Measurements from ENCODE around the gene FOXO3.

FOXO3 gene

DNA sequence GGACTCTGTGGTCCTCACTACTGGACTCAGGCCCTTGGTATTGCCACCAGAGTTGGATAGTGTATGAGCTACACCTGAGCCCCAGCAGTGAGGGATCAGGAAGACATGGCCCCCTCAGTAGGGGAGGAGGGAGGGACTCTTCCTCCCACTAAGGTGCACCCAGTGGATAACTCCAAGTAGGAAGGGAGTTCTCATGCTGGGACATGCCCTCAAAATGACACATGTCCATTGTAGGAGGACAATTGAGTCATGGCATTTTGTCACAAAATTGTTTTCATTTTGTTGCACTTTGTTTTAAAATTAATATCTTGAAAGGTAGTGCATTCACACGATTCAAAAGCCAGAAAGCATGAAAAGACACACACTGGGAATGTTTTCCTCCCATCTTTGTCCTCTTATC is 127.2 kb downstream of the FOXO3 start:
- TF ChIP-seq, protein P1, sequence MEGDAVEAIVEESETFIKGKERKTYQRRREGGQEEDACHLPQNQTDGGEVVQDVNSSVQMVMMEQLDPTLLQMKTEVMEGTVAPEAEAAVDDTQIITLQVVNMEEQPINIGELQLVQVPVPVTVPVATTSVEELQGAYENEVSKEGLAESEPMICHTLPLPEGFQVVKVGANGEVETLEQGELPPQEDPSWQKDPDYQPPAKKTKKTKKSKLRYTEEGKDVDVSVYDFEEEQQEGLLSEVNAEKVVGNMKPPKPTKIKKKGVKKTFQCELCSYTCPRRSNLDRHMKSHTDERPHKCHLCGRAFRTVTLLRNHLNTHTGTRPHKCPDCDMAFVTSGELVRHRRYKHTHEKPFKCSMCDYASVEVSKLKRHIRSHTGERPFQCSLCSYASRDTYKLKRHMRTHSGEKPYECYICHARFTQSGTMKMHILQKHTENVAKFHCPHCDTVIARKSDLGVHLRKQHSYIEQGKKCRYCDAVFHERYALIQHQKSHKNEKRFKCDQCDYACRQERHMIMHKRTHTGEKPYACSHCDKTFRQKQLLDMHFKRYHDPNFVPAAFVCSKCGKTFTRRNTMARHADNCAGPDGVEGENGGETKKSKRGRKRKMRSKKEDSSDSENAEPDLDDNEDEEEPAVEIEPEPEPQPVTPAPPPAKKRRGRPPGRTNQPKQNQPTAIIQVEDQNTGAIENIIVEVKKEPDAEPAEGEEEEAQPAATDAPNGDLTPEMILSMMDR (IDR thresholded peaks at IDR 0.05) = no peak

DNA sequence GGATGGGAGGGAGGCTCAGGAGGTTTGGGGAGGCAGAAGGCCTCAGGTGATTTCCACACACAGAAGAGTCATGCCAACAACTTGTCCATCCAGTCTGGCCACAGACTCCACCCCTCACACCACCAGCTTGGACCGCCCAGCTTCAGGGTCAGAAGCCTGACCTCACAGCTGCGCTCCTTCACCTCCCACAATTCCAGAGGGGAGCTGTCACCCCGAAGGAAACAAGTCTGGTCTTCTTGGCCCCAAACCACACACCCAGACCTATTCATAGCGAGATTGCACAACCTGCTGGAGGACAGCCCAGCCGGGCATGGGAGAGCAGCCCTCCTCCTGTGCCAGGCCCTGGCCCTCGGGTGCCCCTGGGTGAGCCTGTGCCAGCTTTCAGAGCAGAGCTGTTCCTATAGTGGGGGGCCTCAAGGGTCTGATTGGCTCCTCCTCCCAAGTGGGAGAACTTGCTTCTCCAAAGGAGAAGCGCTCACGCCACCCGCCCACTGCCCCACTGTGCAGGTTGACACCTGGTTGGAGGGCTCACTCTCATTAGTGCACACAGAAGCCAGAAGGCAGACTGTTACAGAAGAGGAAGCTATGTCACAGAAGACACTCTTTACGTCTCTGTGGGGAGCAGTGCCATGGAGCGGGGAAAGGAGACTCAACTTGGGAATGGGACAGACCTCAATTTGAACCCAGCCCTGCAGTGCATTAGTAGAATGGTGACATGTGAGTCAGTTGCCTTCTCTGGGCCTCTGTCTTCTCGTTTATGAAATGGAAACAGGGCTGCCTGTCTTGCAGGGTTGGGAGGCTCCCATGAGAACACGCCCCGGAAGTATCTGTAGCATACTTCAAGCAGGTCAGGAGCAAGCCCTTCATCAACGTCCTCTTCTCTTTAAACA is 128.8 kb downstream of the FOXO3 start:
- TF ChIP-seq, protein P1 (IDR thresholded peaks at IDR 0.05) = no peak

DNA sequence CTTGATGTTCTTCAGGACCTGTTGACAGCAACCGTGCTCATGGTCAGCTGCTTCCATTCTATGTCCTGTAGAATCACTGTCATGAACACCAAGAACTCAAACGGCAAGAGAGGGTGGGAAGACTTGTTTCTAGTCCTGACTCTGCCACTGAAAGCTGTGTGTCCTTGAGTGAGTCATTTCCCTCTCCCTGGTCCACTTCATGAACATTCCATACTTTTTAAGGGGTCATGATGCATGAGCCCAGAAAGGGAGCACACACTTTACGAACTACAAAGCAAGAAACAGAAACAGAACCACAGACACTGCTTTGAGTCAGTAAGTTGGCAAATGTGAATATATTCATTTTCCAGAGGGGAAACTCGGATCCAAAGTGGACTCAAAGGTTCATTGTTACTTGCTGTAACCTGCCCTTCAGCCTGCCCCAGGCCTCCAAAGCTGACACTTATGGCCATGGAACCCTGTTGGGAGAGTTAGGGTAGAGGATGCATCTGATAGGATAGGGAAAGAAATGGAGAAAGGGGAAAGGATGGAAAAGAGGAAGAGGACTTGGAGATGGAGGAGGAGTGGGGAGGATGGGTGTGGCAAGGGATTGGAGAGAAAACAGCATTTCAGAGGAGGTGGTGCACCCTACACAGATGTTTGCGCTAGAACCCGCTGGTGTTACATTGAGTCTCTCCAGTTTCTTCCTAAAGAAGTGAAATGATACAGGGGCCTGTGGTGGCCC is 129.8 kb downstream of the FOXO3 start:
- TF ChIP-seq, protein P1 (IDR thresholded peaks at IDR 0.05) = no peak

DNA sequence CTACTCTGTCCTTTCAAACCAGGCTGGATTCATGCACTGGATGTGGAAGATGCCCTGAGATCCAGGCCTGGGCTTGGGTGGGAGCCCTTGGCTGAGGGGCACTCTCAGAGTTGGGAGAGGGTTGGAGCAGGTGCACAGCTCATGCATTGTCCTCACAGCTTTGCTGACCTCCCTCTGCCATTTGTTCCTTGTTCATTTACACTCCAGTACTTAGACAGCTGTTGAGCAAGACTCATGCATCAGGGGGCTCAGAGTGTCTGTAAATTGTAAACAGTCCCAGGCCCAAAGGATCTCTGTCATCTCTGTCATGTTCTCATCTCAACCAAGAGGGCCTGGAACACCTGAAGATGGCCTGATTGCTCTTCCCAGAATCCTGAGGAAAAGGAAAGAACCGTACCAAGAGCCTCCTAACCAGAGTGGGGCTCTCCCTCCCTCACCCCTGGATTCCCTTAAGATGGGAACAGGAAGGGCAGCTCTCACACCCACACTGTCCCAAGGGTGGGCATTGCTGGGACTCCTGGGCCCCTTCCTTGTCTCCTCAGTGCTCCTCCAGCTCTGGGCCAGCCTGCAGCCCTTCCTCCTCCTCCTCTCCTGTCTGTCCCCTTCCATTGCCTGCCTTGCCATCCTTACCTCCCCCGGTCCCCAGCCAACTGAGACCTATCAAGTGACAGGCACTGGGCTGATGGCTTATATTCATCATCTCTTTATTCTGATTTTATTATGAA is 132.9 kb downstream of the FOXO3 start:
- TF ChIP-seq, protein P1 (IDR thresholded peaks at IDR 0.05) = no peak

DNA sequence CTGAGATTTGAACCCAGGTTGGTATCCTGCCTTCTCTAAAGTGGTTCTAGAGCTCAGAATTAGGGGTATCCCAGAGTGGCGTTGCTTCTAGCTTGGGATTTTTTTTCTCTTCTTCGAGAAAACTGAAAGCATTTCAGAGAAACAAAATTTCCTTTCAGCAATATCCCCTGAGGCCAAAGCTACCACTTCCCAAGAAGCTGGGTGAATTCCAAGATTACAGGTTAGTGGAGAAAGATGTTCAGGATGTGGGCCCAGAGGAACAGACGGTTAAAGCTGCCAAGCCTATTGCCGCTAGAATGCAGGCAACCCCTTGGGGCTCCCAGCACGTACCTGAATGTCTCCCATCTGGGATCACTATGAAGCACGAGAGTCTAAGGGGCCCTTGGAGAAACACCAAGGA is 134.1 kb downstream of the FOXO3 start:
- TF ChIP-seq, protein P1 (IDR thresholded peaks at IDR 0.05) = no peak

DNA sequence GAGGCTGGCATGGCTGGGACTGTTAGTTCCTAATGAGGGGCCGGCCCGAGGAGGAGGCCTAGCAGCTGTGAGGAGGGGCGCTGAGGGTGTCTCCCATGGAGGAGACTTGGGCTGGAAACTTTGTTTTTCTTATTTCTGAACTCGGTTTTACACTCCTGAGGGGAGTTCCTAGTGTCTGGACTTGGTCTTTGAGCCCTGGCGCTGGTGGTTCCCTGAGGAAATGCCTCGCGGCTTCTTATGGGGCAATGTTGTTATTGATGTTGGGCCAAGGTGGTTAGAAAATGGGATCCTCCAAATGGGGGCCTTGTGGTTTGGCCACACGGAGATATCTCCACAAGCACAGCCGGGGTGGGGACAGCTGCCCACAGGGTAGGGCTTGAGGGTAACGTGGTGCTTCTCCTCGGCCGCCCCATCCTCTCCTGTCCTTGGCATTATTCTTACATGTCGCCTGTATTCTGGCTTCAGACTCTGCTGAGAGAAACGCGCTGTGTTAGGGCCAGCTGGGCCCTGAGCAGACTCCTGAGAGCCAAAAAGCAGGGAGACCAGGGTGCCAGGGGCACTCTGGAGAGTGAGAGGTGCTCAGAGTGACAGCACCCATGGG is 136.9 kb downstream of the FOXO3 start:
- TF ChIP-seq, protein P1 (IDR thresholded peaks at IDR 0.05) = no peak

All from LNCAP (cell line).